ENCODE results near the gene RXRA. TPM values are rescaled to one million over a fixed set of nuclear protein-coding genes. Genes with fewer than 3 reads are reported as not detected.

RXRA gene
- total and polyA plus RNA-seq, 10 of the 15 experiments (the other 5 are each of a cell fraction or from before 2014, with no cell fraction given) = 0.89 to 36.8 (median 11.1) TPM

DNA sequence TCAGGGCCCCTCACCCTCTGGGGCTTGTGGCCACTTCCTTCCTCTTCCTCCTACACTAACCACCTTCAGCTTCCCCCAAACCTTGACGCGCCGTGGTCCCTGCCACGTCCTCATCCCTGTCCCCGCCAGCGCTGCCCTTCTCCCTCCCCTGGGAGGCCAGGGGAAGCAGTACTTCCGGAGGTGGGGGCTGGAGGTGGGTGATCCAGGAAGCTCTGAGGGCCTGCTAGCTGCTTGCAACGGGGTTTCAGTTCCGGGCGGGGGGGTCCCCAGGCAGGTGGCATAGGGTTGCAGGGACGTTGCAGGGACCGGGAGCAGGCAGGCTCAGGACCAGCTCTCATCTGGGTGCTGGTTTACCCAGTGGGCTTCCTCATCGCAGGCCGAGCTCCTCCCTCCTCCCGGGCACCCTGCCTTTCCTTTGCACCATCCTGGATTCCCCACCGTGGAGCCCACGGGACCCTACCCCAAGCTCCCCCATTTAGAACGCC is 70.0 kb downstream of the RXRA start (continued):
- TF ChIP-seq, protein P1, sequence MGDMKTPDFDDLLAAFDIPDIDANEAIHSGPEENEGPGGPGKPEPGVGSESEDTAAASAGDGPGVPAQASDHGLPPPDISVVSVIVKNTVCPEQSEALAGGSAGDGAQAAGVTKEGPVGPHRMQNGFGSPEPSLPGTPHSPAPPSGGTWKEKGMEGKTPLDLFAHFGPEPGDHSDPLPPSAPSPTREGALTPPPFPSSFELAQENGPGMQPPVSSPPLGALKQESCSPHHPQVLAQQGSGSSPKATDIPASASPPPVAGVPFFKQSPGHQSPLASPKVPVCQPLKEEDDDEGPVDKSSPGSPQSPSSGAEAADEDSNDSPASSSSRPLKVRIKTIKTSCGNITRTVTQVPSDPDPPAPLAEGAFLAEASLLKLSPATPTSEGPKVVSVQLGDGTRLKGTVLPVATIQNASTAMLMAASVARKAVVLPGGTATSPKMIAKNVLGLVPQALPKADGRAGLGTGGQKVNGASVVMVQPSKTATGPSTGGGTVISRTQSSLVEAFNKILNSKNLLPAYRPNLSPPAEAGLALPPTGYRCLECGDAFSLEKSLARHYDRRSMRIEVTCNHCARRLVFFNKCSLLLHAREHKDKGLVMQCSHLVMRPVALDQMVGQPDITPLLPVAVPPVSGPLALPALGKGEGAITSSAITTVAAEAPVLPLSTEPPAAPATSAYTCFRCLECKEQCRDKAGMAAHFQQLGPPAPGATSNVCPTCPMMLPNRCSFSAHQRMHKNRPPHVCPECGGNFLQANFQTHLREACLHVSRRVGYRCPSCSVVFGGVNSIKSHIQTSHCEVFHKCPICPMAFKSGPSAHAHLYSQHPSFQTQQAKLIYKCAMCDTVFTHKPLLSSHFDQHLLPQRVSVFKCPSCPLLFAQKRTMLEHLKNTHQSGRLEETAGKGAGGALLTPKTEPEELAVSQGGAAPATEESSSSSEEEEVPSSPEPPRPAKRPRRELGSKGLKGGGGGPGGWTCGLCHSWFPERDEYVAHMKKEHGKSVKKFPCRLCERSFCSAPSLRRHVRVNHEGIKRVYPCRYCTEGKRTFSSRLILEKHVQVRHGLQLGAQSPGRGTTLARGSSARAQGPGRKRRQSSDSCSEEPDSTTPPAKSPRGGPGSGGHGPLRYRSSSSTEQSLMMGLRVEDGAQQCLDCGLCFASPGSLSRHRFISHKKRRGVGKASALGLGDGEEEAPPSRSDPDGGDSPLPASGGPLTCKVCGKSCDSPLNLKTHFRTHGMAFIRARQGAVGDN (IDR thresholded peaks at IDR 0.05) = no peak
- TF ChIP-seq ZSCAN29 (IDR thresholded peaks at IDR 0.05) (no peak), EZH2 (IDR thresholded peaks at IDR 0.05; ENCODE audit: borderline replicate concordance, control insufficient read depth, low read depth, low read length) (no peak), ZBED1 (IDR thresholded peaks at IDR 0.05; ENCODE audit: borderline replicate concordance) (no peak), PAX5 (IDR thresholded peaks at IDR 0.05; ENCODE audit: borderline replicate concordance, low read depth, low read length) (peak; percentile 22; the same call in 1 of the 2 replicates), HDAC2 (IDR thresholded peaks at IDR 0.05) (no peak), ZNF622 (IDR thresholded peaks at IDR 0.05) (no peak), ZNF274 (IDR thresholded peaks at IDR 0.05; ENCODE audit: insufficient read depth, insufficient read length) (no peak), EED (IDR thresholded peaks at IDR 0.05; ENCODE audit: low read depth) (peak; percentile 94), BCL11A (IDR thresholded peaks at IDR 0.05; ENCODE audit: low read depth, low read length) (no peak), EP300 (IDR thresholded peaks at IDR 0.05; ENCODE audit: borderline replicate concordance in 1 of 2, control insufficient read depth in 1 of 2, low read depth in 2 of 2, low read length in 2 of 2) (no peak; a peak in 1 of 4 replicates), SMAD5 (IDR thresholded peaks at IDR 0.05; ENCODE audit: low read depth) (no peak), KDM1A (IDR thresholded peaks at IDR 0.05; ENCODE audit: borderline replicate concordance) (no peak), WRNIP1 (IDR thresholded peaks at IDR 0.05; ENCODE audit: borderline replicate concordance, low read depth, low read length) (no peak), EGR1 (IDR thresholded peaks at IDR 0.05; ENCODE audit: borderline replicate concordance in 1 of 2, low read depth in 2 of 2, low read length in 2 of 2) (peak in 1 of 2 experiments; percentile 79; a peak in 2 of 3 replicates), ESRRA (IDR thresholded peaks at IDR 0.05; ENCODE audit: low read length) (no peak), CBX3 (IDR thresholded peaks at IDR 0.05; ENCODE audit: borderline replicate concordance, low read depth) (no peak), BHLHE40 (IDR thresholded peaks at IDR 0.05; ENCODE audit: borderline replicate concordance in 1 of 2, low read depth in 2 of 2, low read length in 1 of 2) (peak in 1 of 2 experiments; percentile 51; a peak in 2 of 4 replicates)
- TF ChIP-seq, protein P2, sequence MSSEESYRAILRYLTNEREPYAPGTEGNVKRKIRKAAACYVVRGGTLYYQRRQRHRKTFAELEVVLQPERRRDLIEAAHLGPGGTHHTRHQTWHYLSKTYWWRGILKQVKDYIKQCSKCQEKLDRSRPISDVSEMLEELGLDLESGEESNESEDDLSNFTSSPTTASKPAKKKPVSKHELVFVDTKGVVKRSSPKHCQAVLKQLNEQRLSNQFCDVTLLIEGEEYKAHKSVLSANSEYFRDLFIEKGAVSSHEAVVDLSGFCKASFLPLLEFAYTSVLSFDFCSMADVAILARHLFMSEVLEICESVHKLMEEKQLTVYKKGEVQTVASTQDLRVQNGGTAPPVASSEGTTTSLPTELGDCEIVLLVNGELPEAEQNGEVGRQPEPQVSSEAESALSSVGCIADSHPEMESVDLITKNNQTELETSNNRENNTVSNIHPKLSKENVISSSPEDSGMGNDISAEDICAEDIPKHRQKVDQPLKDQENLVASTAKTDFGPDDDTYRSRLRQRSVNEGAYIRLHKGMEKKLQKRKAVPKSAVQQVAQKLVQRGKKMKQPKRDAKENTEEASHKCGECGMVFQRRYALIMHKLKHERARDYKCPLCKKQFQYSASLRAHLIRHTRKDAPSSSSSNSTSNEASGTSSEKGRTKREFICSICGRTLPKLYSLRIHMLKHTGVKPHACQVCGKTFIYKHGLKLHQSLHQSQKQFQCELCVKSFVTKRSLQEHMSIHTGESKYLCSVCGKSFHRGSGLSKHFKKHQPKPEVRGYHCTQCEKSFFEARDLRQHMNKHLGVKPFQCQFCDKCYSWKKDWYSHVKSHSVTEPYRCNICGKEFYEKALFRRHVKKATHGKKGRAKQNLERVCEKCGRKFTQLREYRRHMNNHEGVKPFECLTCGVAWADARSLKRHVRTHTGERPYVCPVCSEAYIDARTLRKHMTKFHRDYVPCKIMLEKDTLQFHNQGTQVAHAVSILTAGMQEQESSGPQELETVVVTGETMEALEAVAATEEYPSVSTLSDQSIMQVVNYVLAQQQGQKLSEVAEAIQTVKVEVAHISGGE (CRISPR knock-in tag; IDR thresholded peaks at IDR 0.05) = no peak
- TF ChIP-seq, protein P3, sequence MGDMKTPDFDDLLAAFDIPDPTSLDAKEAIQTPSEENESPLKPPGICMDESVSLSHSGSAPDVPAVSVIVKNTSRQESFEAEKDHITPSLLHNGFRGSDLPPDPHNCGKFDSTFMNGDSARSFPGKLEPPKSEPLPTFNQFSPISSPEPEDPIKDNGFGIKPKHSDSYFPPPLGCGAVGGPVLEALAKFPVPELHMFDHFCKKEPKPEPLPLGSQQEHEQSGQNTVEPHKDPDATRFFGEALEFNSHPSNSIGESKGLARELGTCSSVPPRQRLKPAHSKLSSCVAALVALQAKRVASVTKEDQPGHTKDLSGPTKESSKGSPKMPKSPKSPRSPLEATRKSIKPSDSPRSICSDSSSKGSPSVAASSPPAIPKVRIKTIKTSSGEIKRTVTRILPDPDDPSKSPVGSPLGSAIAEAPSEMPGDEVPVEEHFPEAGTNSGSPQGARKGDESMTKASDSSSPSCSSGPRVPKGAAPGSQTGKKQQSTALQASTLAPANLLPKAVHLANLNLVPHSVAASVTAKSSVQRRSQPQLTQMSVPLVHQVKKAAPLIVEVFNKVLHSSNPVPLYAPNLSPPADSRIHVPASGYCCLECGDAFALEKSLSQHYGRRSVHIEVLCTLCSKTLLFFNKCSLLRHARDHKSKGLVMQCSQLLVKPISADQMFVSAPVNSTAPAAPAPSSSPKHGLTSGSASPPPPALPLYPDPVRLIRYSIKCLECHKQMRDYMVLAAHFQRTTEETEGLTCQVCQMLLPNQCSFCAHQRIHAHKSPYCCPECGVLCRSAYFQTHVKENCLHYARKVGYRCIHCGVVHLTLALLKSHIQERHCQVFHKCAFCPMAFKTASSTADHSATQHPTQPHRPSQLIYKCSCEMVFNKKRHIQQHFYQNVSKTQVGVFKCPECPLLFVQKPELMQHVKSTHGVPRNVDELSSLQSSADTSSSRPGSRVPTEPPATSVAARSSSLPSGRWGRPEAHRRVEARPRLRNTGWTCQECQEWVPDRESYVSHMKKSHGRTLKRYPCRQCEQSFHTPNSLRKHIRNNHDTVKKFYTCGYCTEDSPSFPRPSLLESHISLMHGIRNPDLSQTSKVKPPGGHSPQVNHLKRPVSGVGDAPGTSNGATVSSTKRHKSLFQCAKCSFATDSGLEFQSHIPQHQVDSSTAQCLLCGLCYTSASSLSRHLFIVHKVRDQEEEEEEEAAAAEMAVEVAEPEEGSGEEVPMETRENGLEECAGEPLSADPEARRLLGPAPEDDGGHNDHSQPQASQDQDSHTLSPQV (IDR thresholded peaks at IDR 0.05) = no peak

All from GM12878 (cell line).